AG04449 (cell line): ENCODE measurements around the gene PAPSS1.

Experiments used
- CTCF ChIA-PET: fragments of 350-600 bp; formaldehyde crosslinking; extraction: SDS; loops from one replicate; lab custom pipeline; 2021; ENCODE audit warnings: antibody characterized with exemption; lab: Yijun Ruan, JAX
- POLR2A ChIA-PET: fragments of 400-600, 350-600 bp; formaldehyde crosslinking; extraction: SDS; loops from one replicate; lab custom pipeline; 2020; ENCODE audit warnings: antibody characterized with exemption, inconsistent platforms; lab: Yijun Ruan, JAX
- DNase-seq: peaks from one replicate; pipeline ENCODE4 v3.0.0-alpha.2; 2010; ENCODE audit warnings: low read depth, low spot score
- H3K4me3 ChIP-seq: 2 replicates; pipeline ENCODE4 v1.5.1; 2011; ENCODE audit warnings: low read depth, mild to moderate bottlenecking, control low read depth, low read length
- CTCF ChIP-seq: IDR thresholded peaks from one replicate; pipeline ENCODE4 v1.5.1; 2011; ENCODE audit warnings: mild to moderate bottlenecking, moderate library complexity, low read length, control low read depth, inconsistent platforms; ENCODE audit not compliant: insufficient read depth; ENCODE audit errors: missing control alignments

Gene PAPSS1

GRCh38 chr4:107648178-107648991 is 71.6 kb downstream of the PAPSS1 start:
- DNase-seq = no peak
- ChIA-PET CTCF (no interaction called here), POLR2A (no interaction called here)
- H3K4me3 ChIP-seq = no peak overlapping the region
- no peak for TF ChIP-seq CTCF

GRCh38 chr4:107647591-107647990 is 72.4 kb downstream of the PAPSS1 start:
- ChIA-PET POLR2A (no interaction called here), CTCF (no interaction called here)
- no peak overlapping the region for H3K4me3 ChIP-seq
- no peak for TF ChIP-seq CTCF
- DNase-seq = no peak

GRCh38 chr4:107645604-107646003 is 74.4 kb downstream of the PAPSS1 start:
- H3K4me3 ChIP-seq = no peak overlapping the region
- POLR2A ChIA-PET = no interaction called here
- TF ChIP-seq CTCF = no peak
- DNase-seq = no peak
- CTCF ChIA-PET = no interaction called here

- CTCF ChIA-PET = no interaction called here
- POLR2A ChIA-PET = no interaction called here
- DNase-seq = no peak
Measured at GRCh38 chr4:107643021-107643420, 77.0 kb downstream of the PAPSS1 start.

GRCh38 chr4:107640878-107641277 is 79.2 kb downstream of the PAPSS1 start:
- ChIA-PET POLR2A (no interaction called here), CTCF (no interaction called here)
- TF ChIP-seq CTCF = no peak
- DNase-seq = no peak
- no peak overlapping the region for H3K4me3 ChIP-seq

More at GRCh38 chr4:107643021-107643420, 77.0 kb downstream of the PAPSS1 start:
- no peak for TF ChIP-seq CTCF
- H3K4me3 ChIP-seq = no peak overlapping the region

DNA sequence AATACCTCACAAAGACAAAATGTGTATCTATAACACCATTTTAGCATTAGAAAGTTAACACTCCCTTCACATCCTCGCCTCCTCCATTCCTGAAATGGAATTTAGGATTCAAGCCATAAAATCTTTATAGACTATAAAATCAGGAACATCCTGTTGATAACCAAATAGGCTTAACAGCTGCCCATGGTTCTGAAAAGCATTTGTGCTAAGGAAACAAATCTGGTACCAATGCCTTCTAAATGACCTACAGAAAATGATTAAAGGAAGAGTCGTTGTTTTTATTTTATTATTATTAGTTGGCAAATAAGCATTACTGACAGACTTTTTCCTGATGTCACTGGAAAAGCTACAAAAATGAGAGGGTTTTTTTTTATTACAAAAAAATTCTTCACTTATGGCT is 79.8 kb downstream of the PAPSS1 start:
- CTCF ChIA-PET = no interaction called here
- no peak overlapping the region for H3K4me3 ChIP-seq
- DNase-seq = no peak
- TF ChIP-seq CTCF = no peak
- POLR2A ChIA-PET = no interaction called here
